PC-3 (cell line): Measurements from ENCODE around the gene CCDC197.

Source experiments
- EZH2 ChIP-seq: fragments of 300-600 bp; sonication (generic); IDR thresholded peaks from one replicate; pipeline ENCODE4 v1.6.1; 2017; ENCODE audit warnings: antibody characterized with exemption, mild to moderate bottlenecking, low read length; ENCODE audit not compliant: unreplicated experiment
- EZH2phosphoT487 ChIP-seq: fragments of 300-600 bp; sonication (generic); IDR thresholded peaks from 2 replicates; pipeline ENCODE4 v1.6.1; 2018; ENCODE audit warnings: mild to moderate bottlenecking, antibody characterized with exemption, low read length, borderline replicate concordance
- TF ChIP-seq, protein P1 (sequence below): fragments of 300-600 bp; sonication (generic); conservative IDR thresholded peaks from 2 replicates; pipeline ENCODE4 v1.5.1; 2017; ENCODE audit warnings: antibody characterized with exemption, low read depth, mild to moderate bottlenecking, low read length

DNA sequence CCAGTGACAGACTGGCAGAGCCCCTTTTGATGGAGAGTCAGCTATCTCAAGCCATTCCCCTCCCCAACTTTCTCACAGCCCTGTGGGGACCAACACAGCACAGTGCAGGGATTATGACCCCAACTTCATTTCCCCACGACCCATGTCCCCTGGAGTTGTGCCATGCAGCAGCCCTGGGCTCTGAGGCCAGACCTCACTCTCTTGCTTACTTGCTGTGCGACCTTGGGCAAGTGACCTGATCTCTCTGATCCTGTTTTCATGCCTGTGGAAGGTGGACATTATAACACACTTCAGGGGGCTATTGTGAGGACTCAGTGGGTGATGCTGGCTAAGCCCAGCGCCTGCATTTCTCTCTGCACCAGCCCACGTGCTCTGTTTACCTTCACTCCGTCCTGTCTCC lies 43.1 kb downstream of the CCDC197 start:
- TF ChIP-seq EZH2 (no peak), EZH2phosphoT487 (no peak)
- TF ChIP-seq, protein P1, sequence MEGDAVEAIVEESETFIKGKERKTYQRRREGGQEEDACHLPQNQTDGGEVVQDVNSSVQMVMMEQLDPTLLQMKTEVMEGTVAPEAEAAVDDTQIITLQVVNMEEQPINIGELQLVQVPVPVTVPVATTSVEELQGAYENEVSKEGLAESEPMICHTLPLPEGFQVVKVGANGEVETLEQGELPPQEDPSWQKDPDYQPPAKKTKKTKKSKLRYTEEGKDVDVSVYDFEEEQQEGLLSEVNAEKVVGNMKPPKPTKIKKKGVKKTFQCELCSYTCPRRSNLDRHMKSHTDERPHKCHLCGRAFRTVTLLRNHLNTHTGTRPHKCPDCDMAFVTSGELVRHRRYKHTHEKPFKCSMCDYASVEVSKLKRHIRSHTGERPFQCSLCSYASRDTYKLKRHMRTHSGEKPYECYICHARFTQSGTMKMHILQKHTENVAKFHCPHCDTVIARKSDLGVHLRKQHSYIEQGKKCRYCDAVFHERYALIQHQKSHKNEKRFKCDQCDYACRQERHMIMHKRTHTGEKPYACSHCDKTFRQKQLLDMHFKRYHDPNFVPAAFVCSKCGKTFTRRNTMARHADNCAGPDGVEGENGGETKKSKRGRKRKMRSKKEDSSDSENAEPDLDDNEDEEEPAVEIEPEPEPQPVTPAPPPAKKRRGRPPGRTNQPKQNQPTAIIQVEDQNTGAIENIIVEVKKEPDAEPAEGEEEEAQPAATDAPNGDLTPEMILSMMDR: no peak
